WI38 (cell line): Measurements from ENCODE around the gene FOLR2.

Experiments used
- H3K4me3 ChIP-seq: 2 replicates; pipeline ENCODE4 v1.5.1; 2011; ENCODE audit warnings: low read depth, mild to moderate bottlenecking, control low read depth, low read length
- TF ChIP-seq, protein P1 (sequence below): IDR thresholded peaks from 2 replicates; pipeline ENCODE4 v1.5.1; 2012; ENCODE audit warnings: low read depth, mild to moderate bottlenecking, control low read depth, low read length

The FOLR2 gene

GRCh38 chr11:72233773-72234513 lies 17.3 kb downstream of the FOLR2 start:
- H3K4me3 ChIP-seq, result no peak overlapping the region

GRCh38 chr11:72234514-72234830 lies 17.9 kb downstream of the FOLR2 start:
- TF ChIP-seq, protein P1, sequence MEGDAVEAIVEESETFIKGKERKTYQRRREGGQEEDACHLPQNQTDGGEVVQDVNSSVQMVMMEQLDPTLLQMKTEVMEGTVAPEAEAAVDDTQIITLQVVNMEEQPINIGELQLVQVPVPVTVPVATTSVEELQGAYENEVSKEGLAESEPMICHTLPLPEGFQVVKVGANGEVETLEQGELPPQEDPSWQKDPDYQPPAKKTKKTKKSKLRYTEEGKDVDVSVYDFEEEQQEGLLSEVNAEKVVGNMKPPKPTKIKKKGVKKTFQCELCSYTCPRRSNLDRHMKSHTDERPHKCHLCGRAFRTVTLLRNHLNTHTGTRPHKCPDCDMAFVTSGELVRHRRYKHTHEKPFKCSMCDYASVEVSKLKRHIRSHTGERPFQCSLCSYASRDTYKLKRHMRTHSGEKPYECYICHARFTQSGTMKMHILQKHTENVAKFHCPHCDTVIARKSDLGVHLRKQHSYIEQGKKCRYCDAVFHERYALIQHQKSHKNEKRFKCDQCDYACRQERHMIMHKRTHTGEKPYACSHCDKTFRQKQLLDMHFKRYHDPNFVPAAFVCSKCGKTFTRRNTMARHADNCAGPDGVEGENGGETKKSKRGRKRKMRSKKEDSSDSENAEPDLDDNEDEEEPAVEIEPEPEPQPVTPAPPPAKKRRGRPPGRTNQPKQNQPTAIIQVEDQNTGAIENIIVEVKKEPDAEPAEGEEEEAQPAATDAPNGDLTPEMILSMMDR, result no peak
- H3K4me3 ChIP-seq, result no peak overlapping the region

More at GRCh38 chr11:72233773-72234513, 17.3 kb downstream of the FOLR2 start:
- TF ChIP-seq, protein P1, result no peak

GRCh38 chr11:72234920-72235319 lies 18.3 kb downstream of the FOLR2 start:
- H3K4me3 ChIP-seq, result no peak overlapping the region
- TF ChIP-seq, protein P1, result no peak

- TF ChIP-seq, protein P1, result no peak
- H3K4me3 ChIP-seq, result no peak overlapping the region
Observed at GRCh38 chr11:72235351-72236057, 18.9 kb downstream of the FOLR2 start.

DNA sequence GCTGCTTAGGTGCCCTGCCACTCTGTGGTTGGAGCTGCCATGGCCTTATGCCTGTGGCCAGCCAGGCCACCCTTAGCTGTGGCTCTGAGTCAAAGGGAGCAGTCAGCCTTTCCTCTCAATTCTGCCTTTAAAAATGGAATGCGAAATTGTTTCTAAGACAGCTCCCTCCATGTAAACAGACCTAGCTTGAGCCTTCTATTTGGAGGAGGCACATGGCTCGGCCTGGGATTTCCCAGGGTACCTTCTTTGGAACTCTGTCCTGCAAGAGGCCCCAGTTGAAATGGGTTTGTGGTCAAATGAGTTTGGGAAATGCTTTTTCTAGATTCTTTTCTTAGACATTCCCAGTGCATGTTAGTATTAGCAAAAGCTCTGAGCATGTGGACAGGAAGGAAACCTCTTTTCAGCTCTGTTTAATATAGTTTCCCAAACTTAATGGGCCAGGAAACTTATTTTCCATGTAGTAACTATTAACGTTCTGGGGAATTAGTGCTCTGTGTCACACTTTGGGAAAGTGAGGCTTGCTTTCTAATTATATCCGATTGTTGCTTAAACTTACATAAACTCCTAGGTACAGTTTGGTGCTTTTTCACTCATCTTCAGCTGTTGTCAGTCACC lies 19.6 kb downstream of the FOLR2 start:
- H3K4me3 ChIP-seq, result no peak overlapping the region
- TF ChIP-seq, protein P1, result no peak

DNA sequence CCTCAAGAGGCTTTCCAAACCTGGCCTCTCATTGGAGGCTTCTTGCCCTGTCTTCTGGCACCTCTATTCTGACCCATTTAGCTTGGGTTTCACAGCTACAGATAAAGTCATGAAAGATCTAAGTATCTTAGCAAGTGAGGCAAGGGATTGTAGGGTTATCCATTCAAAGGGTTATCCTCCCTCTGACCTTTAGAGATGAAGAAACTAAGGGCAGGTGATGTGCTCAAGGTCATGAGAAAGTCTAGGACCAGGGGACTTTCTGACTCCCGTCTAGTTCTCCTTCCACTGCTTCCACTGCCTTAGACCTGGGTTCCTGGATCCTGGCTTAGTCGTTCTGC lies 20.1 kb downstream of the FOLR2 start:
- H3K4me3 ChIP-seq, result no peak overlapping the region
- TF ChIP-seq, protein P1, result no peak
